PC-3 (cell line): ENCODE measurements around the gene HERC2. TPM values are rescaled to one million over a fixed set of nuclear protein-coding genes. Genes with fewer than 3 reads are reported as not detected.

Source experiments
- ATAC-seq: fragments of 200-7000 bp; cut with Tn5 transposase; 2 replicates; pipeline ENCODE4 v1.9.1; 2020; ENCODE audit warnings: mild to moderate bottlenecking, moderate library complexity
- BruUV-seq: library from RNA; stranded (reverse); fragments of 400-500 nt; replicated peaks from 2 replicates; lab custom pipeline; 2021; lab: Mats Ljungman, UMichigan
- CTCF ChIA-PET: fragments of 300-600 bp; sonication (Branson Sonifier 250); formaldehyde crosslinking; loops from one replicate; lab custom pipeline; 2022; ENCODE audit warnings: antibody characterized with exemption; lab: Charles Lee
- POLR2A ChIA-PET: fragments of 300-600 bp; sonication (Branson Sonifier 250); formaldehyde crosslinking; loops from one replicate; lab custom pipeline; 2022; ENCODE audit warnings: antibody characterized with exemption; ENCODE audit not compliant: unreplicated experiment; lab: Charles Lee
- DNase-seq: peaks from one replicate; pipeline ENCODE4 v3.0.0-alpha.2; 2015
- H2AFZ ChIP-seq: fragments of 300-600 bp; sonication (generic); 2 replicates; pipeline ENCODE4 v1.6.0; 2016; ENCODE audit warnings: antibody characterized with exemption, low read length
- H3F3A ChIP-seq: fragments of 300-600 bp; sonication (generic); one replicate; pipeline ENCODE4 v1.6.0; 2017; ENCODE audit warnings: antibody characterized with exemption, low read length, control low read depth, mild to moderate bottlenecking; ENCODE audit not compliant: unreplicated experiment
- H3K27ac ChIP-seq: fragments of 300-600 bp; sonication (generic); 2 replicates; pipeline ENCODE4 v1.5.1; 2016; ENCODE audit warnings: mild to moderate bottlenecking, low read length
- H3K27me3 ChIP-seq: fragments of 300-600 bp; sonication (generic); 2 replicates; pipeline ENCODE4 v1.6.1; 2016; ENCODE audit warnings: low read length, mixed read lengths
- H3K36me3 ChIP-seq: fragments of 300-600 bp; sonication (generic); 2 replicates; pipeline ENCODE4 v1.6.1; 2016; ENCODE audit warnings: low read depth, mixed run types, low read length, mixed read lengths
- H3K4me1 ChIP-seq: fragments of 300-600 bp; sonication (generic); 2 replicates; pipeline ENCODE4 v1.5.1; 2016; ENCODE audit warnings: low read length; ENCODE audit not compliant: insufficient read depth
- H3K4me2 ChIP-seq: fragments of 300-600 bp; sonication (generic); 2 replicates; pipeline ENCODE4 v1.6.0; 2016; ENCODE audit warnings: low read length
- H3K4me3 ChIP-seq: fragments of 300-600 bp; sonication (generic); 2 replicates; pipeline ENCODE4 v1.5.1; 2016; ENCODE audit warnings: mild to moderate bottlenecking, low read length, mixed read lengths
- H3K79me2 ChIP-seq: fragments of 300-600 bp; sonication (generic); 2 replicates; pipeline ENCODE4 v1.6.1; 2017; ENCODE audit warnings: low read length, mixed read lengths
- H3K9ac ChIP-seq: fragments of 300-600 bp; sonication (generic); 2 replicates; pipeline ENCODE4 v1.6.0; 2016; ENCODE audit warnings: mild to moderate bottlenecking, low read length
- H3K9me2 ChIP-seq: fragments of 300-600 bp; sonication (generic); replicated peaks from 2 replicates; pipeline ENCODE4 v1.6.1; 2016; ENCODE audit warnings: mixed run types, low read length, mixed read lengths
- H3K9me3 ChIP-seq: fragments of 300-600 bp; sonication (generic); 2 replicates; pipeline ENCODE4 v1.6.1; 2016; ENCODE audit warnings: low read length, mixed read lengths
- H4K20me1 ChIP-seq: fragments of 300-600 bp; sonication (generic); 2 replicates; pipeline ENCODE4 v1.6.1; 2016; ENCODE audit warnings: low read length, mixed read lengths
- EZH2 ChIP-seq: fragments of 300-600 bp; sonication (generic); IDR thresholded peaks from one replicate; pipeline ENCODE4 v1.6.1; 2017; ENCODE audit warnings: antibody characterized with exemption, mild to moderate bottlenecking, low read length; ENCODE audit not compliant: unreplicated experiment
- EZH2phosphoT487 ChIP-seq: fragments of 300-600 bp; sonication (generic); IDR thresholded peaks from 2 replicates; pipeline ENCODE4 v1.6.1; 2018; ENCODE audit warnings: mild to moderate bottlenecking, antibody characterized with exemption, low read length, borderline replicate concordance
- intact Hi-C: fragments of 100-400 bp; cut with micrococcal nuclease; formaldehyde crosslinking; loops from 2 replicates; pipeline ENCODE4 v1.9.0; 2023
- total RNA-seq: library from RNA; depleted of rRNA; stranded (reverse); fragments of >200 nt; gene quantifications from 2 replicates; pipeline ENCODE4 v1.2.3, GENCODE V29; 2014
- TF ChIP-seq, protein P1 (sequence below): fragments of 300-600 bp; sonication (generic); conservative IDR thresholded peaks from 2 replicates; pipeline ENCODE4 v1.5.1; 2017; ENCODE audit warnings: antibody characterized with exemption, low read depth, mild to moderate bottlenecking, low read length

The HERC2 gene
- total RNA-seq, 1 experiment from 2014 or later, result 45.9 TPM

DNA sequence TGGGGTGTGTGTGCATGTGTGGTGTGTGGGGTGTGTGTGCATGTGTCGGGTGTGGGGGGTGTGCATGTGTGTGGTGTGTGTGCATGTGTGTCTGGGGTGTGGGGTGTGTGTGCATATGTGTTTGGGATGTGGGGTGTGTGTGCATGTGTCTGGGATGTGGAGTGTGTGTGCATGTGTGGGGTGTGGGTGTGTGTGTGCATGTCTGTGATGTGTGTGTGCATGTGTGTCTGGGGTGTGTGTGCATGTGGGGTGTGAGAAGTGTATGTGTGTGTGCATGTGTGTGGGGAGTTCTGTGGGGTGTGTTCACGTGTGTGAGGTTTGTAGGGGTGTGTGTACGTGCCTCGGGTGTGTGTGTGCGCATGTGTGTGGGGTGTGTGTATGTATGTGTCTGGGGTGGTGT lies 216.2 kb downstream of the HERC2 start:
- intact Hi-C loops, result no loop called here
- POLR2A ChIA-PET, result no interaction called here
- H3K9me2 ChIP-seq, result no peaks in the 10 kb centered on the region
- H4K20me1 ChIP-seq, result no peaks in the 10 kb centered on the region
- no peaks in the 10 kb centered on the region; the same call in 1 of the 2 replicates for H3K36me3 ChIP-seq
- no peak overlapping the region for H3K9ac ChIP-seq
- CTCF ChIA-PET, result no interaction called here
- H3K27ac ChIP-seq, result no peak overlapping the region
- no peaks in the 10 kb centered on the region for H3K79me2 ChIP-seq
- TF ChIP-seq EZH2phosphoT487 (no peak), EZH2 (no peak)
- TF ChIP-seq, protein P1, sequence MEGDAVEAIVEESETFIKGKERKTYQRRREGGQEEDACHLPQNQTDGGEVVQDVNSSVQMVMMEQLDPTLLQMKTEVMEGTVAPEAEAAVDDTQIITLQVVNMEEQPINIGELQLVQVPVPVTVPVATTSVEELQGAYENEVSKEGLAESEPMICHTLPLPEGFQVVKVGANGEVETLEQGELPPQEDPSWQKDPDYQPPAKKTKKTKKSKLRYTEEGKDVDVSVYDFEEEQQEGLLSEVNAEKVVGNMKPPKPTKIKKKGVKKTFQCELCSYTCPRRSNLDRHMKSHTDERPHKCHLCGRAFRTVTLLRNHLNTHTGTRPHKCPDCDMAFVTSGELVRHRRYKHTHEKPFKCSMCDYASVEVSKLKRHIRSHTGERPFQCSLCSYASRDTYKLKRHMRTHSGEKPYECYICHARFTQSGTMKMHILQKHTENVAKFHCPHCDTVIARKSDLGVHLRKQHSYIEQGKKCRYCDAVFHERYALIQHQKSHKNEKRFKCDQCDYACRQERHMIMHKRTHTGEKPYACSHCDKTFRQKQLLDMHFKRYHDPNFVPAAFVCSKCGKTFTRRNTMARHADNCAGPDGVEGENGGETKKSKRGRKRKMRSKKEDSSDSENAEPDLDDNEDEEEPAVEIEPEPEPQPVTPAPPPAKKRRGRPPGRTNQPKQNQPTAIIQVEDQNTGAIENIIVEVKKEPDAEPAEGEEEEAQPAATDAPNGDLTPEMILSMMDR, result no peak
- ATAC-seq, result no peak
- H3F3A ChIP-seq, result no peaks in the 10 kb centered on the region
- H2AFZ ChIP-seq, result no peak overlapping the region
- H3K9me3 ChIP-seq, result no peaks in the 10 kb centered on the region
- H3K4me3 ChIP-seq, result no peak overlapping the region
- DNase-seq, result no peak
- no peak overlapping the region for H3K4me2 ChIP-seq
- H3K27me3 ChIP-seq, result peaks cover 14% of the 10 kb centered on the region
- H3K4me1 ChIP-seq, result no peaks in the 10 kb centered on the region
- no TSS peak for BruUV-seq

GRCh38 chr15:28105224-28105791 lies 216.7 kb downstream of the HERC2 start:
- DNase-seq, result no peak

DNA sequence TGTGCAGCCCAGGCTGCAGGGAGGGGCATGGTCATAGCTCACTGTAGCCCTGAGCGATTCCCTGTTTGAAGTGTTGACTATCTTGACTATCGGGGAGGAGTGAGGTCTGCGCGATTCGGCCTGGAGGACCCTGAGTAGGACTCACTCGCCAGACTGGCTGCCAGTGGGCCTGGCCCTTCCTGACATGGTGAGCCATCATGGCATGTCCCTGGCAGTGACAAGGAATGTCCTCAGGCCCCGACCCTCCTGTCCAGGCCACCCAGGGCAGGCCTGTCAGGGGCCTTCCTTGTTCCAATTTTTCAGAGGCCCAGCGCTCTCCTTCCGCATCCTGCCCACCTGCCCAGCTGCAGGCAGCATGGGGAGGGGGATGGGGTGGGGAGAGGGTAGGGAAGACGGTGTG lies 217.7 kb downstream of the HERC2 start:
- intact Hi-C loops, result no loop called here
- H3K79me2 ChIP-seq, result no peaks in the 10 kb centered on the region
- no TSS peak for BruUV-seq

More at GRCh38 chr15:28105224-28105791, 216.7 kb downstream of the HERC2 start:
- intact Hi-C loops, result no loop called here
- ATAC-seq, result no peak
- ChIA-PET CTCF (no interaction called here), POLR2A (no interaction called here)
- Histone ChIP-seq H3K9ac (no peak overlapping the region), H2AFZ (no peak overlapping the region), H3K36me3 (no peaks in the 10 kb centered on the region; the same call in 1 of the 2 replicates), H3K27me3 (peaks cover 14% of the 10 kb centered on the region), H3K9me3 (no peaks in the 10 kb centered on the region), H3F3A (no peaks in the 10 kb centered on the region), H4K20me1 (no peaks in the 10 kb centered on the region), H3K4me1 (no peaks in the 10 kb centered on the region), H3K27ac (no peak overlapping the region), H3K4me2 (no peak overlapping the region), H3K4me3 (no peak overlapping the region), H3K79me2 (no peaks in the 10 kb centered on the region), H3K9me2 (no peaks in the 10 kb centered on the region)
- TF ChIP-seq, protein P1, result no peak
- BruUV-seq, result no TSS peak

More for the DNA sequence above, 217.7 kb downstream of the HERC2 start:
- Histone ChIP-seq H3K4me1 (no peaks in the 10 kb centered on the region), H3F3A (no peaks in the 10 kb centered on the region), H3K9me2 (no peaks in the 10 kb centered on the region), H3K36me3 (no peaks in the 10 kb centered on the region), H3K9ac (no peak overlapping the region), H4K20me1 (no peaks in the 10 kb centered on the region), H3K9me3 (no peaks in the 10 kb centered on the region), H3K27ac (no peak overlapping the region), H2AFZ (no peak overlapping the region), H3K4me3 (no peak overlapping the region), H3K27me3 (peaks cover 21% of the 10 kb centered on the region), H3K4me2 (no peak overlapping the region)
- DNase-seq (no peak), ATAC-seq (no peak)
- ChIA-PET POLR2A (no interaction called here), CTCF (no interaction called here)
- TF ChIP-seq, protein P1, result no peak
- TF ChIP-seq EZH2phosphoT487, result no peak
- TF ChIP-seq EZH2, result no peak
